HepG2 (cell line): ENCODE measurements around the gene SCAPER. TPM values are rescaled to one million over a fixed set of nuclear protein-coding genes. Genes with fewer than 3 reads are reported as not detected.

Source experiments
- ATF1 ChIP-seq: IDR thresholded peaks from 2 replicates; pipeline ENCODE4 v1.6.1; 2016; ENCODE audit warnings: mild to moderate bottlenecking, control low read depth
- HNRNPL ChIP-seq: fragments of 200-400 bp; formaldehyde crosslinking; IDR thresholded peaks from 2 replicates; pipeline ENCODE4 v1.6.1; 2017; ENCODE audit warnings: mild to moderate bottlenecking, low read depth, low read length
- HOXA9 ChIP-seq: sonication (generic); formaldehyde crosslinking; IDR thresholded peaks from 2 replicates; pipeline ENCODE4 v1.8.1; 2022; ENCODE audit warnings: missing genetic modification reagents, mild to moderate bottlenecking, moderate library complexity, borderline replicate concordance
- KMT2B ChIP-seq: IDR thresholded peaks from 2 replicates; pipeline ENCODE4 v1.6.1; 2016; ENCODE audit warnings: missing genetic modification reagents, missing compliant biosample characterization
- MAFK ChIP-seq, 2 experiments: IDR thresholded peaks in 1 of 2; conservative IDR thresholded peaks in 1 of 2; 2 replicates each; pipeline ENCODE4 v1.6.1; 2011; ENCODE audit warnings: improper control_type of control experiment in 2 of 2, low read length in 2 of 2
- MED1 ChIP-seq: sonication (generic); formaldehyde crosslinking; IDR thresholded peaks from 2 replicates; pipeline ENCODE4 v1.4.0; 2020; ENCODE audit warnings: missing genetic modification reagents
- NBN ChIP-seq: fragments of 450-650 bp; conservative IDR thresholded peaks from 2 replicates; pipeline ENCODE4 v1.6.1; 2017
- RBFOX2 ChIP-seq: fragments of 200-400 bp; formaldehyde crosslinking; IDR thresholded peaks from 2 replicates; pipeline ENCODE4 v1.6.1; 2017; ENCODE audit warnings: low read depth, mild to moderate bottlenecking, low read length
- ZNF101 ChIP-seq: sonication (generic); formaldehyde crosslinking; IDR thresholded peaks from 2 replicates; pipeline ENCODE4 v1.4.0; 2020; ENCODE audit warnings: mild to moderate bottlenecking, low read depth, missing genetic modification reagents, borderline replicate concordance
- ZNF282 ChIP-seq: fragments of 450-650 bp; IDR thresholded peaks from 2 replicates; pipeline ENCODE4 v1.6.1; 2018; ENCODE audit not compliant: partially characterized antibody
- ZSCAN29 ChIP-seq: sonication (generic); formaldehyde crosslinking; conservative IDR thresholded peaks from 2 replicates; pipeline ENCODE4 v1.4.0; 2020; ENCODE audit warnings: mild to moderate bottlenecking, missing genetic modification reagents
- polyA plus RNA-seq, 8 experiments: library from polyadenylated mRNA; depleted of rRNA in 3 of 8; stranded (reverse) in 7 of 8; unstranded in 1 of 8; fragments of >200 nt; fragmentation: Illumina TruSeq in 4 of 8; extraction: Trizol in 4 of 8; gene quantifications; 2 replicates each; pipeline versions ENCODE4 v1.2.1 to v1.2.3, GENCODE V29; 2011 to 2016; ENCODE audit warnings: low read depth in 4 of 8, missing spikeins in 1 of 8, mixed read lengths in 1 of 8; ENCODE audit not compliant: insufficient read depth in 1 of 8
- total RNA-seq, 5 experiments: library from RNA; depleted of rRNA; stranded (reverse); fragments of >200 nt; fragmentation: Illumina TruSeq; extraction: Trizol; gene quantifications; 2 replicates each; pipeline ENCODE4 v1.2.3, GENCODE V29; 2016; ENCODE audit warnings: low read depth in 1 of 5
- TF ChIP-seq, protein P1 (sequence below): sonication (generic); formaldehyde crosslinking; IDR thresholded peaks from 2 replicates; pipeline ENCODE4 v1.5.0; 2020; ENCODE audit warnings: mild to moderate bottlenecking, missing genetic modification reagents, borderline replicate concordance
- TF ChIP-seq, protein P2 (sequence below): sonication (generic); formaldehyde crosslinking; IDR thresholded peaks from 2 replicates; pipeline ENCODE4 v1.4.0; 2020; ENCODE audit warnings: missing genetic modification reagents, mild to moderate bottlenecking, borderline replicate concordance
- TF ChIP-seq, protein P3 (sequence below): sonication (generic); formaldehyde crosslinking; IDR thresholded peaks from 2 replicates; pipeline ENCODE4 v1.5.0; 2020; ENCODE audit warnings: missing genetic modification reagents, mild to moderate bottlenecking, borderline replicate concordance

The SCAPER gene
- total and polyA plus RNA-seq, 2 of the 13 experiments (the other 11 are each of a cell fraction or from before 2014, with no cell fraction given) = 4.3 to 10.5 TPM

DNA sequence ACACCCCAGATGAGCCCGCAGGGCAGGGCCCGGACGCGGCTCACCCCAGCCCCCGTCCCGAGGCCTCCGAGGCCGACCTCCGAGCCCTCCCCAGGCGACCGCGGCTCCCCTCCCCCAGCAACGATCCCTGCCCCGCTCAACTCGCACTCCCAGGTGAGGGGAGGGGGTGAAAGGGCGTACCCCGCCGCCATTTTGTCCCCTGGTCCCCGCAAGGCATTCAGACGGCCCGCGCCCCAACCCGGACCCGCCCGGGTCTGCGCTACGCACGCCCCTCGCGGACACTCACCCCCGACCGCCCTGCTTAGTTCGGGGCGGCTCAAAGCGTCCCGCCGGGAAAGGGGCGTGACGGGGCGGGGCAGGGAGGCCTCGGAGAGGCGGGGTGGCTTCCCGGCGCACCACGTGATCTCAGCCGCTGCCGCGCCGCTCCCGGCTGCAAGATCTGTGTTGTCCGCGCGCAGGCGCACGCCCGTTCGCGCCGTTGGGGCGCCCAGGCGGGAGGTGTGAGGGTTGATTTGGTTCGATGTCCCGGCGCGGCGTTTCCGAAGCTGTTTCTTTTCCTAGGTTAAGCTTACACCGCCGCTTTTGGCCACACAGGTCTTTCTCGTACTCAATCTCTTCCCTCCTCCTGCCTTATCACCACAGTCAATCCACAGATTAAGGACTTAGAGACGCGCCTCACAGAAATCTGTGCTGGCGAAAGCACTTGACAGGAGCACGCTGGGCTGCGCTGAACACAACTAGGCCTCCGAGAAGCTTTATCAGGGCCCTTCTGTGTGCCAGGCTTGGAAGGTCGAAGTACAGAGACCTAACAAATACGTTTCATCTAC is at the start of gene SCAPER (continued):
- TF ChIP-seq, protein P1, sequence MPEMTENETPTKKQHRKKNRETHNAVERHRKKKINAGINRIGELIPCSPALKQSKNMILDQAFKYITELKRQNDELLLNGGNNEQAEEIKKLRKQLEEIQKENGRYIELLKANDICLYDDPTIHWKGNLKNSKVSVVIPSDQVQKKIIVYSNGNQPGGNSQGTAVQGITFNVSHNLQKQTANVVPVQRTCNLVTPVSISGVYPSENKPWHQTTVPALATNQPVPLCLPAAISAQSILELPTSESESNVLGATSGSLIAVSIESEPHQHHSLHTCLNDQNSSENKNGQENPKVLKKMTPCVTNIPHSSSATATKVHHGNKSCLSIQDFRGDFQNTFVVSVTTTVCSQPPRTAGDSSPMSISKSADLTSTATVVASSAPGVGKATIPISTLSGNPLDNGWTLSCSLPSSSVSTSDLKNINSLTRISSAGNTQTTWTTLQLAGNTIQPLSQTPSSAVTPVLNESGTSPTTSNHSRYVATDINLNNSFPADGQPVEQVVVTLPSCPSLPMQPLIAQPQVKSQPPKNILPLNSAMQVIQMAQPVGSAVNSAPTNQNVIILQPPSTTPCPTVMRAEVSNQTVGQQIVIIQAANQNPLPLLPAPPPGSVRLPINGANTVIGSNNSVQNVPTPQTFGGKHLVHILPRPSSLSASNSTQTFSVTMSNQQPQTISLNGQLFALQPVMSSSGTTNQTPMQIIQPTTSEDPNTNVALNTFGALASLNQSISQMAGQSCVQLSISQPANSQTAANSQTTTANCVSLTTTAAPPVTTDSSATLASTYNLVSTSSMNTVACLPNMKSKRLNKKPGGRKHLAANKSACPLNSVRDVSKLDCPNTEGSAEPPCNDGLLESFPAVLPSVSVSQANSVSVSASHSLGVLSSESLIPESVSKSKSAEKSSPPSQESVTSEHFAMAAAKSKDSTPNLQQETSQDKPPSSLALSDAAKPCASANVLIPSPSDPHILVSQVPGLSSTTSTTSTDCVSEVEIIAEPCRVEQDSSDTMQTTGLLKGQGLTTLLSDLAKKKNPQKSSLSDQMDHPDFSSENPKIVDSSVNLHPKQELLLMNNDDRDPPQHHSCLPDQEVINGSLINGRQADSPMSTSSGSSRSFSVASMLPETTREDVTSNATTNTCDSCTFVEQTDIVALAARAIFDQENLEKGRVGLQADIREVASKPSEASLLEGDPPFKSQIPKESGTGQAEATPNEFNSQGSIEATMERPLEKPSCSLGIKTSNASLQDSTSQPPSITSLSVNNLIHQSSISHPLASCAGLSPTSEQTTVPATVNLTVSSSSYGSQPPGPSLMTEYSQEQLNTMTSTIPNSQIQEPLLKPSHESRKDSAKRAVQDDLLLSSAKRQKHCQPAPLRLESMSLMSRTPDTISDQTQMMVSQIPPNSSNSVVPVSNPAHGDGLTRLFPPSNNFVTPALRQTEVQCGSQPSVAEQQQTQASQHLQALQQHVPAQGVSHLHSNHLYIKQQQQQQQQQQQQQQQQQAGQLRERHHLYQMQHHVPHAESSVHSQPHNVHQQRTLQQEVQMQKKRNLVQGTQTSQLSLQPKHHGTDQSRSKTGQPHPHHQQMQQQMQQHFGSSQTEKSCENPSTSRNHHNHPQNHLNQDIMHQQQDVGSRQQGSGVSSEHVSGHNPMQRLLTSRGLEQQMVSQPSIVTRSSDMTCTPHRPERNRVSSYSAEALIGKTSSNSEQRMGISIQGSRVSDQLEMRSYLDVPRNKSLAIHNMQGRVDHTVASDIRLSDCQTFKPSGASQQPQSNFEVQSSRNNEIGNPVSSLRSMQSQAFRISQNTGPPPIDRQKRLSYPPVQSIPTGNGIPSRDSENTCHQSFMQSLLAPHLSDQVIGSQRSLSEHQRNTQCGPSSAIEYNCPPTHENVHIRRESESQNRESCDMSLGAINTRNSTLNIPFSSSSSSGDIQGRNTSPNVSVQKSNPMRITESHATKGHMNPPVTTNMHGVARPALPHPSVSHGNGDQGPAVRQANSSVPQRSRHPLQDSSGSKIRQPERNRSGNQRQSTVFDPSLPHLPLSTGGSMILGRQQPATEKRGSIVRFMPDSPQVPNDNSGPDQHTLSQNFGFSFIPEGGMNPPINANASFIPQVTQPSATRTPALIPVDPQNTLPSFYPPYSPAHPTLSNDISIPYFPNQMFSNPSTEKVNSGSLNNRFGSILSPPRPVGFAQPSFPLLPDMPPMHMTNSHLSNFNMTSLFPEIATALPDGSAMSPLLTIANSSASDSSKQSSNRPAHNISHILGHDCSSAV = no peak
- TF ChIP-seq ATF1 (CRISPR knock-in tag) (no peak), RBFOX2 (peak; percentile 84), ZNF101 (CRISPR knock-in tag) (no peak; the same call in 1 of the 2 replicates), HNRNPL (no peak), HOXA9 (CRISPR knock-in tag) (no peak), MED1 (CRISPR knock-in tag) (no peak; the same call in 1 of the 2 replicates), ZNF282 (no peak), NBN (no peak), MAFK (conservative IDR thresholded peaks at IDR 0.05 in 1 of 2, IDR thresholded peaks at IDR 0.05 in 1 of 2; ENCODE audit: low read length in 2 of 2) (no peak), KMT2B (CRISPR knock-in tag) (peak; percentile 84), ZSCAN29 (CRISPR knock-in tag) (no peak; the same call in none of the 2 replicates)
- TF ChIP-seq, protein P2, sequence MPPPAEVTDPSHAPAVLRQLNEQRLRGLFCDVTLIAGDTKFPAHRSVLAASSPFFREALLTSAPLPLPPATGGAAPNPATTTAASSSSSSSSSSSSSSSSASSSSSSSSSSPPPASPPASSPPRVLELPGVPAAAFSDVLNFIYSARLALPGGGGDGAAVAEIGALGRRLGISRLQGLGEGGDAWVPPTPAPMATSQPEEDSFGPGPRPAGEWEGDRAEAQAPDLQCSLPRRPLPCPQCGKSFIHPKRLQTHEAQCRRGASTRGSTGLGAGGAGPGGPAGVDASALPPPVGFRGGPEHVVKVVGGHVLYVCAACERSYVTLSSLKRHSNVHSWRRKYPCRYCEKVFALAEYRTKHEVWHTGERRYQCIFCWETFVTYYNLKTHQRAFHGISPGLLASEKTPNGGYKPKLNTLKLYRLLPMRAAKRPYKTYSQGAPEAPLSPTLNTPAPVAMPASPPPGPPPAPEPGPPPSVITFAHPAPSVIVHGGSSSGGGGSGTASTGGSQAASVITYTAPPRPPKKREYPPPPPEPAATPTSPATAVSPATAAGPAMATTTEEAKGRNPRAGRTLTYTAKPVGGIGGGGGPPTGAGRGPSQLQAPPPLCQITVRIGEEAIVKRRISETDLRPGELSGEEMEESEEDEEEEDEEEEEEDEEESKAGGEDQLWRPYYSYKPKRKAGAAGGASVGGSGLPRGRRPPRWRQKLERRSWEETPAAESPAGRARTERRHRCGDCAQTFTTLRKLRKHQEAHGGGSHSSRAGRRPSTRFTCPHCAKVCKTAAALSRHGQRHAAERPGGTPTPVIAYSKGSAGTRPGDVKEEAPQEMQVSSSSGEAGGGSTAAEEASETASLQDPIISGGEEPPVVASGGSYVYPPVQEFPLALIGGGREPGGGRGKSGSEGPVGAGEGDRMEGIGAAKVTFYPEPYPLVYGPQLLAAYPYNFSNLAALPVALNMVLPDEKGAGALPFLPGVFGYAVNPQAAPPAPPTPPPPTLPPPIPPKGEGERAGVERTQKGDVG (CRISPR knock-in tag) = peak; percentile 87; the same call in 1 of the 2 replicates
- TF ChIP-seq, protein P3, sequence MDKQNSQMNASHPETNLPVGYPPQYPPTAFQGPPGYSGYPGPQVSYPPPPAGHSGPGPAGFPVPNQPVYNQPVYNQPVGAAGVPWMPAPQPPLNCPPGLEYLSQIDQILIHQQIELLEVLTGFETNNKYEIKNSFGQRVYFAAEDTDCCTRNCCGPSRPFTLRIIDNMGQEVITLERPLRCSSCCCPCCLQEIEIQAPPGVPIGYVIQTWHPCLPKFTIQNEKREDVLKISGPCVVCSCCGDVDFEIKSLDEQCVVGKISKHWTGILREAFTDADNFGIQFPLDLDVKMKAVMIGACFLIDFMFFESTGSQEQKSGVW = 0 out of 2 replicates have a peak, but pooled peaks have one; percentile 41
